Purkinje cell (primary cell): ENCODE measurements around the gene STBD1. TPM values are rescaled to one million over a fixed set of nuclear protein-coding genes. Genes with fewer than 3 reads are reported as not detected.

ENCODE experiments used
- polyA plus RNA-seq: library from polyadenylated mRNA; unstranded; fragments of >200 nt; fragmentation: Nextera tagmentation; gene quantifications from 2 replicates; pipeline ENCODE4 v1.2.1, GENCODE V29; 2014

The STBD1 gene
- 0.16 TPM in 1 of 2 replicates, not detected in the other for polyA plus RNA-seq

DNA sequence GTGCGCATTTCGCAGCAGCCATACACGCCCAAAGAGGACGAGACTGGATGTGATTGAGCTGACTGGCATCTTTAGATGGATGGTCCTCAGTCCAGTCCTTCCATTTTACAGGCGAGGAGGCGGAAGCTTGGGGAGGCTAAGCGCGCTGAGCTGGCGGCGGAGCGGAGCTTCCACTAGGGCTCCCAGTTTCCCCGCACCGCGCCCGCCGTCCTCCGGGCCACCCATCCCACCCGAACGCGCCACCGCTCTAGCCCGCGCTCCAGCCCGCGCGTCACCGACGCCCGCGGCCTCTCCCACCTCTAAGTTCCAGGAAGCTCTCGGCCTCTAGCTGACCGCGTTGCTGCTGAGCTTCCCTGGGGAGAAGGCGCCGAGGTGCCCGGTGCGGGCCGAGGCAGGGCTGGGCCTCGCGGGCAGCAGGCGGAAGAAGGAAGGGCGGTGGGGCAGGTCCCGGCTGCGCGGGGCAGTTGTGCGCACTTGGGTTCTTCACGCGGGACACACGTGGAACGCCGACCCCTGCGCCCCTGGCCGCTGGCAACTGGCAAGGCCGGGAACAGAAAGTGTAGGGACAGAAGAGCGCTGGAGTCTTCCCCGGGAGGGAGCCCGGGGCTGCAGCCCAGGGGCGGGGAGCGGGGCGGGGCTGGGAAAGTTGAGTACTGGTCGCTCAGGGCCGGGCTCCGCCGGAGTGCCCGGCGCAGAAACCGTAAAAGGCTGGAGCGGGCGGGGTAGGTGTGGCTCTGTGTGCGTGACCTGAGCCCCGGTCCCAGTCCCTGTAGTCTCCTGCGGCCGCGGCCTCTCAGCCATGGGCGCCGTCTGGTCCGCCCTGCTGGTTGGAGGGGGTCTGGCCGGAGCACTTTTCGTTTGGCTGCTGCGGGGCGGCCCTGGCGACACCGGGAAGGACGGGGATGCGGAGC, at the start of gene STBD1:
Gene STBD1 (plus strand): TSS at position 763 of the 911 bp plus-strand sequence. CDS start 37 bp downstream, at position 800.

Other genes with a start within 250 kb of the STBD1 start
- 1.5 and 4.1 TPM in 2 replicates for gene ART3, start 232.0 kb upstream of the STBD1 start, polyA plus RNA-seq
- 16.9 TPM in 2 replicates for gene NUP54, start 158.3 kb upstream of the STBD1 start, polyA plus RNA-seq
- 48.9 and 49.9 TPM in 2 replicates for gene SCARB2, start 92.9 kb upstream of the STBD1 start, polyA plus RNA-seq
- 11.6 and 18.3 TPM in 2 replicates for gene FAM47E, start 55.0 kb upstream of the STBD1 start, polyA plus RNA-seq
- 0.73 TPM in 1 of 2 replicates, not detected in the other for gene CCDC158, start 114.4 kb downstream of the STBD1 start, polyA plus RNA-seq
- 0.18 and 0.69 TPM in 2 replicates for gene SHROOM3, start 128.5 kb downstream of the STBD1 start, polyA plus RNA-seq